Stimulated activated CD4-positive, alpha-beta T cell treated with anti-CD3 and anti-CD28 coated beads, Interleukin-4, amount 100 ng/mL, for 24 hours (primary cell): ENCODE measurements around the gene SNX20.

Experiments
- DNase-seq: peaks from one replicate; pipeline ENCODE4 v3.0.0-alpha.2; 2020

SNX20 gene

DNA sequence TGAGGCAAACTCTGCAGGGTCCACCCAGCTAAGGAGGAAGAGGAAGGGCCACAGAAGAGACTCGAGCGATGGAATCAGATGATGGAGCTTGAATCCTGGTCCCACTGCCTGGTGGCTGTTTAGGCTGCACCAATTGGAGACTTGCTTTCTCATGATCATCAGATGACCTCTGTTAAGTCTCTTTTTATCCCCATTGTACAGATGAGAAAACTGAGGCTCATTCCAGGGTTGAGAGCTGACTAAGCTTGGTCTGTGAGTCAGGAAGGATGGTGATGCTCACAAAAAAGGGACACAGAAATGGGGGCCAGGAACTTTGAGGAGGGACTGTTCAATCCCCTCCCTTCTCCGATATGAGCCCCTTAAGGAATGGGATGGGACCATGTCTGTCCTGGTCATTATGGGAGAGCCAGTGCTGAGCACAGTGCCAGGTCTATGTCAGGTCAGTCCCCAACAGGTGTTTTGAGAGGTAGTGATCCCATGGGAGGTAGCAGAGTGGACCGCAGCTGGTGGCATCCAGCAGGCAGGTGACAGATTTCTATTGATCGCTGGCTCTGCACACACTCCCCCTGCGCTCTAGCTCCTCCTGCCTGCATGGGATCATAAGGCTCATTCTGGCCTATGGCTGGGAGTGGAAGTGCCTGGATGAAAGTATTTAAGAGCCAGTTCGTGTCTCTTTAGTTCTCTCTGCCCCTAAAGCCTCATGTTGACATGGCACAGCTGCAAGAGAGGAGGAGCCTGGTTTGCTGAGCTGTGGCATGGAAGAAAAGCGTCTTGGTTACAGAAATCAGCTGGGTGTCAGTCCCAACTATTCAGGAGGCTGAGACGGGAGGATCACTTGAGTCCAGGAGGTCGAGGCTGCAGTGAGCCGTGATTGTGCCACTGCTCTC lies 27.2 kb downstream of the SNX20 start:
- no peak for DNase-seq

- DNase-seq: no peak
Observed at GRCh38 chr16:50652836-50653425, 28.2 kb downstream of the SNX20 start.

DNA sequence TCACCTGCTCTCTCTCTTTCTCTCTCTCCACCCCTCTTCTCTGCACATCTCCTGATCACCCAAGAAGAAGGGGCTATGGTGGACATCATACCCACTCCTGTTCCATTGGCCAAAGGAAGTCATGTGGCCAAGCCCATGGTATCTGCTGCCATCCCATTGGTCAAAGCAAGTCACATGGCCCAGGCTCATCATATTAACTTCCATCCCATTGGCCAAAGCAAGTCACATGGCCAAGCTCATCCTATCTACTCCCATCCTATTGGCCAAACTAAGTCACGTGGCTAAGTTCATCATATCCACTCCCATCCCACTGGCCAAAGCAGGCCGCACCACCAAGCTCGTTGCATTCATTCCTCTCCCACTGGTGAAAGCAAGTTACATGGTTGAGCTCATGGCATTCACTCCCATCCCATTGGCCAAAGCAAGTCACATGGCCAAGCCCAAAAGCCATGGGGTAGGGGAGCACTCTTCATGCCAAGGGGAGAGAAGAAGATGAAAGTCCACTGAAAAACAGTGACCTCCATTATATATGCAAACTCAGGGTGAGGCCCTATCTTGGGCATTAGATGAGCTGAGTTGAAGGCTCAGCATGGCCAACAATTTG lies 29.2 kb downstream of the SNX20 start:
- no peak for DNase-seq

DNA sequence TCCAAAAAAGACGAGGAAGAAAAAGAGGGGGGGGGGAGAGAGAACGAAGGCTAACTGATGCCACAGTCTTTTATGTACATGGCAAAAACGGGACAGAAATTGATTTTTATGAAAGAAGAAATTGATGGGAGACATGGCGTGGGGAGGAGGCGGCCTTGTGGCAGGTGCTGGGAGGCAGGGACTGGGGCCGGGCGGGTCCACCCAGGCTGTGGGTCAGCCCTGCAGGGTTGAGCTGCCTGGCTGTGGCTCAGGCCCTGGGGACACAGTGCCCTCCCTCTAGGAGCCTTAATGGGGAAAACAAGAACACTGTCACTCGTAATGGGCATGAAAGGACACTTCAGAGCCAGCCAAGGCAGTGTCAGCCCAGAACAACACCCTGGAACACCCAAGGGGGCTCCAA lies 34.8 kb downstream of the SNX20 start:
- DNase-seq: no peak

- no peak for DNase-seq
Observed at GRCh38 chr16:50645563-50646220, 35.4 kb downstream of the SNX20 start.

DNA sequence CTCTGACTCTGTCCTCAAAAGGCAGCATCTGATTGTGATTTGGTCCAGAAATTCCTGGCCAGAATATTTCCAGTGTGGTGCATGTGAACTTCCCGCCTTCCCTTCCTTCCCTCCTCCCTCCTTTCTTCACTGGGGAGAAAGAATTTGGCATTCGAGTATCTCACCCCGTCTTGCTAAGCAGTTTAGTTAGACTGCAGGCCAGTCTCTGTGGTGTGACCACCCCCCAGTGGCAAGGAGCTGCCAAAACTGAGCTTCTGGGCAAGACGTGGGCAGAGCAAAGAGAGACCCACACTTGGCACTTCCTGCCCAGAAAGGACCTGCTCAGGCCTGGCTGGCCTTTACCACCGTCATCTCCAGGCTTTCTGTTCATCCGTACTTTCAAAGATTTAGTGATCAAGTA lies 36.4 kb downstream of the SNX20 start:
- DNase-seq: peak; percentile 25

GRCh38 chr16:50644245-50644644 lies 36.9 kb downstream of the SNX20 start:
- no peak for DNase-seq

- DNase-seq: no peak
Observed at GRCh38 chr16:50643192-50643591, 37.9 kb downstream of the SNX20 start.

GRCh38 chr16:50642349-50642748 lies 38.8 kb downstream of the SNX20 start:
- no peak for DNase-seq

DNA sequence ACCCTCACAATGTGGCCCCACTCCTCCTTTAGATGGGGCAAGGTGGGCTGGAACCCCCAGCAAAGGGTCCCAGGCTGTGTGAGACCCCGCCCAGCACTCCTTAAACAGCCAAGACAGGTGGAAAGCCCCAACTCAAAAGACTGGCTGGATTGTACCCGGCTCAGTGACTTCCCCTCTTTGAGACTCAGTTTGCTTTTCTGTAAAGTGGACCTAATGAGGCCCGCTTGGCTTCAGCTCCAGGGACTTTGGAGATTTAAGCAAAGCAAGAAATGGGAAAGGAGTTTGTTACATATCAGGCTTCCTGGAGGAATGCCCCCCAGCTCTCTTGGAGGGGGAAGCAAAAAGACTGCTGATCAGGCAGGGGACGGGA lies 39.3 kb downstream of the SNX20 start:
- DNase-seq: no peak

DNA sequence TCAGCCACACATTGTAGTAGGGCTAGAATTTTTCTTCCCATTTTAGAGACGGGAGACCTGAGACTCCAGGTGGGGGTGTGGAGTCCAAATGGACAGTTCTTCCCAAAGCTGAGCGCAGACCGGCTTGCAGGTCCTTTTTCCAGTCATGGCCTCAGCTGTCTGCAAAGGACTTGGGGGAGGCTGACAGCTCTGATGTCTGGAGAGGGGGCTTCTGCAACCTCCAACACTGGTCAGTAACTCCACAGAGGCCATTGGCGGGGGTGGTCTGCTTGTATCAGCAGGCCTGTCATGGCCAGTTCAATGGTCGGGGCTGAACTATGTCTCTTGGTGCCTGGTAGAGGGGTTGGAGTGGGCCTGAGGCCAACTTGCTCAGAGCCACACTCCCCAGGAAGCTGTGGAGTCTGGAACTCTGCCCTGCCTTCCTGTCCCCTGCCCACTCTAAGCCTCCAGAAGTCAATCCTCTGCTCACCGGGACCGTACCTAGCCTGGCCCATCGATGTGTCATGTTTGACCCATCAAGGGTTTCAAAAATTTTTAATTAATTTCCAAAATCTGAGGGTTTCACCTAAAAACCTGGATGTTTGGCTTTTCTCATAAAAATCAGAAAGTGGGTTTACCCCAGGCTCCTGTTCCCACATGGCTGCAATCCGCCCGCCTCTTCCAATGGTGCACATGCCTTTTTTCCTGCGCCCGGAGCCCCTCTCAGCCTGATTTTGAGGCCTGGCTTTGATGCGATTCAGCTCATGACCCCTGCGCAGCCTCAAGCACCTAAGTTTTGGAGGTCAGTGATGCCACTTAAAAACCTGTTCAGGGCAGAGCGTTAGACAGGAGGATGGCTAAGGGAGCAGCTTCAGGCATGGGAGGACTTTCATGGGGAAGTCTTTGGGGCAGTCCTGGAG lies 39.9 kb downstream of the SNX20 start:
- DNase-seq: no peak

GRCh38 chr16:50640391-50640790 lies 40.7 kb downstream of the SNX20 start:
- no peak for DNase-seq

GRCh38 chr16:50638816-50639670 lies 42.1 kb downstream of the SNX20 start:
- no peak for DNase-seq

- no peak for DNase-seq
Observed at GRCh38 chr16:50637716-50638602, 43.2 kb downstream of the SNX20 start.

DNA sequence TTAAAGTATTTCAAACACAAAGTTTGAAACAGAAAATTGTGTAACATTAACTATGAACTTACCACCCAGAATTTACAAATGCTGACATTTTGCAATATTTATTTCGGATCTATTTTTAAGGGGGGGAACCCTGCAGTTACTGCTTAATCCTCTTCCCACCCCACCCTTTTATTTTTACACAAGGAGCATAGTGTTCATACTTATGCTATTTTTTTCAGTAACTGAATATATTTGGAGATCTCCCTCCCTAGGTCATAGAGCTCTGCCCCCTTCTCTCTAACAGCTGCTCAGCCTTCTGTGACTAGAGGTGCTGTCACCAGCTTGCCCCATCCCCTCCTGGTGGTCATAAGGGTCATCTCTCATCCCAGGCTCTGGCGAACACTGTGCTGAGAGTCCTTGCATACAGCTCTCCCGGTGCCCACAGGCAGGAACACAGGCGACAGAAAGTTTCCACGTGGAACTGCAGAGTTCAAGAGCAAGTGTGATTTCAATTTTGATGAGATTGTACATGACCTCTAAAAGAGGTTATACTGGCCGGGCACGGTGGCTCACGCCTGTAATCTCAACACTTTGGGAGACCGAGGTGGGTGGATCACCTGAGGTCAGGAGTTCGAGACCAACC lies 44.2 kb downstream of the SNX20 start:
- no peak for DNase-seq

GRCh38 chr16:50635505-50636392 lies 45.4 kb downstream of the SNX20 start:
- DNase-seq: peak; percentile 35

DNA sequence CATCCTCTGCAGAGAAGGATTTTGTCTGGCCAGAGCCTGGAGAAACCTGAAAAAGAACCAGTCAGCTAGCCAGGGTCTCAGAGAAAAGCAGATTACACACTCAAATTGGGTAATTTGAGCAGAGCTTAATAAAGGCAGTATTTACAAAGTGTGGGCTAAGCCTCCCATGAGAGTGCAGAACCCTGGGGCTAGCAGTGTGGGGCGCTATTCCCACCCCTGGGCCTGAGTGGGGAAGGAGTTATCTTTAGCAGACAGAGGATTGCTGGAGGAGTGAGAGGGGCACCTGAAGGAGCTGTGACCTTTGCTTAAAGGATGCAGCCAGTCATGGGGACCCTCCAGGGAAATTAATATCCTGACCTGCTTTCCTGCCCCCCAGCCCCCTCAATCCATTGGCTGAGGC lies 46.2 kb downstream of the SNX20 start:
- no peak for DNase-seq

GRCh38 chr16:50634090-50634489 lies 47.0 kb downstream of the SNX20 start:
- DNase-seq: no peak
